Stimulated activated CD4-positive, alpha-beta T cell treated with anti-CD3 and anti-CD28 coated beads, Interleukin-4, amount 100 ng/mL, for 1 hour (primary cell): ENCODE results near the gene ANKMY1.
A peak's percentile ranks its signal among the peaks of the same experiment; 100 is the strongest.

Experiments used
- DNase-seq: peaks from one replicate; pipeline ENCODE4 v3.0.0-alpha.2; 2020

Gene ANKMY1

DNA sequence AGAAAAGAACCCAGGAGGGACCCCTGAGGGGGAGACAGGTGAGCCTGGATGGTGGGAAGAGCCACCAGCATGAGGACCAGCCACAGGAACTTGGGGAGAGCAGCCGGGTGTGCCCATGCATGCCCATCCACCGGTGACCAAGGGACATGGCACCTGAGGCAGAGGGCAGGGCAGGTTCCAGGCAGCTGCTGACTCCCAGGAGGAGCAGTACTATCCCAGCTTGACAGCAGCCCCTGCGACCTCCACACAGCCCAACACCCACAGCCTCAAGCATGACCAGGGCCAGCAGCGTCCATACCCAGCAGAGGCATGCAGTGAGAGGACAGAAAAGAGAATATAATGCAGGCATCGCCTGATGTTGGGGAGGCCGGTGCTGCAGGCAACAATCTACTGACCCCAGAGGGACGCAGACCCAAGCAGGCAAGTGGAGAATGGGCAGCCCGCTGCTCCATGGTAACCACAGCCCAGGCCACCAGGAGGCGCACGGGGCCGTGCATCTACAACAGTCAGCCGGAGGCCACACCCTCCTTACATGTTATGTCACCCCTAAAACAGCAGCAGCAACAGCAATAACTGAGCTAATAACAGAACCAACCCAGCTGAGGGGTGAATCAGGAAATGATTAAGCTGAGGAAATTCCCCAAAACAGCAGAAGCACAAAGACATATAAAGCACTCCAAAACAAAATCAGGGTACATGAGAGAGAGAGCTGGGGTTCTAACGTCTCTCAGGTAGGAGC is 44.1 kb downstream of the ANKMY1 start:
- peak; percentile 84 for DNase-seq

DNA sequence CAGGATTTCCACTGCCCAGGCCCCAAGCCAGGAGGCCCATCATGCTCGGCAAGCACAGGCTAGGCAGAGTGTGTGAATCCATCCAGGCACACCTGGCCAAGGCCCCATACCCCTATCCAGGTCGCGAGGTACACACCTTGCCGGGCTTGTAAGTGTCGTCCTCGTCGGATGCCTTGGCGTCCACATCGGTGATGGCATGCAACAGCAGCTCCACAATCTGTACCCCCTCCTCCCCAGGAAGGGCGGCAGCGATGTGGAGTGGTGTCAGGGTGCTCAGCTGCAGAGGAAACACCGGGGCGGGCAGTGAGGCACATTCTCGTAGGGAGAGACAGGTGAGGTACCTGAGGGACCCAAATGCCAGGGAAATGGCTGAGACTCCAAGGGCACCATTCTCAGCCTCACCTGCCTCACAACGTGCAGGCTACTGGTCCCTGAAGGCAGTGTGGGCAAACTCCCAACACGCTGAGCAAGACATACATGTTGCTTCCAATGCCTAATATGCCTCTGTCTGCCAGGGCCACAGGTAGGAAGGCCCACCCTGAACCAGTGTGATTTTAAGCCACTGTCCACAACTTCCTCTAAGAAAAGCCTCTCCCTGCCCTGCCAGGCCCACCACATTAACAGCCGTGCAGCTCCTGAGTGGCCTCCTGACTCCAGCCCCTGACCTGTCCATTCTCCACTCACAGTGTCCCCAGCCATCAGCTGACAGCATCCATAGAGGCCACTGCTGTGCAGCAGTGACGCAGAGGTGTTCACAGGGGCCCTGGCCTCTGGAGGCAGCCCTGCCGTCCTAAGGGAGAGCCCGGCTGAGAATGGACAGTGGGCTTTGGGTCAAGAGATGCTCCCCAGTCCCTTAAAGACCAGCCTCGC is 44.9 kb downstream of the ANKMY1 start:
- DNase-seq, result no peak

DNA sequence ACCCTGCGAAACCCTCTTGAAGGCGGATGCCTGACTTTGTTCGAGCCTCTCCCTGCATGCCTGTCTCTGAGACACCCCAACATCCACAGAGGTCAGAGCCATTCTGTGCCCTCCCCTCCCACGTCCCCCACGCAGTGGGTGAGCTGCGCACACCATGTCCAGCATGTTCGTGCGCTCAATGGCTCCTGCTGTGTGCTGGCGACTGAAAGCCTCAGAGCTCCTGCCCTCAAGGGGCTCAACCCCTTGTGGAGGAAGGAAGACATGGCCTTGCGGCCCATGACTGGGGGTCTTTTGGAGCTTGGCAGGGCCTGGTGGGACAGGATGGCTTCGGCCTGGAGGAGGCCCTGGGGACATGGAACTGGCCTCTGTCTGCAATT is 45.7 kb downstream of the ANKMY1 start:
- no peak for DNase-seq

DNA sequence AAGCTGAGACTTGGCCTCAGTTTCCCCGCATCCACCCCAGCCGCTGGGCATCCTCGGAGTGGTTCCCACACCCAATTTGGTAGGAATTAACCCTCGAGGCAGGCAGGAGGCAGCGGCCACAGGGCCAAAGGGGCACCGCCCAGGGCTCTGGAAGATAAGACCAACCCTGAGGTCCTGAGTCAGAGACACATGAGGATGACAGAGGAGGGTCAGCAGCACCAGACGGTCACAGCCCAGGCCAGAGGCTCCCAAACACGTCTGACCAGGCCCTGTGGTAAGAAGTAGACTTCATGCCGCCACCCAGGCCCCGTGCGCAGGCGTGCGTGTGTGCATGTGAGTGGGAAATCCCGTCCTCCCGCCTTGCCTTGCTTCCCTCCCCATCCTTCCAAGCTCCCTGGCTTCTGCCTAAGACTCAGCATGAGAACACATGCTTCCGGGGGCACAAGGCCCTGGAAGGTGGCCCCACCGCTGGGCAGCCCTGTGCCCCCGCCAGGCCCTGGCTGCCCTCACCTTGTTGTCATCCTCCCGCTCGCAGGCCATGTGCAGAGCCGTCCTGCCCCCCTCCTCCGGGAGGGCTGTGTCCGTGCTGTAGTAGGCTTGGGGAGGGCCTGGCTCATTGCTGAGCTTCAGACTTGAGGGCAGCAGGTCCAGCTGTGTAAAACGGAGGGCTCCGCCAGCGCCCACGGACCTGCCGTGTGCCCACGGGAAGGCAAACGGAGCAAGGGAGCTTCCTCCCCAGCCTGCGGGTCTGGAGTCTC is 46.3 kb downstream of the ANKMY1 start:
- DNase-seq, result no peak

DNA sequence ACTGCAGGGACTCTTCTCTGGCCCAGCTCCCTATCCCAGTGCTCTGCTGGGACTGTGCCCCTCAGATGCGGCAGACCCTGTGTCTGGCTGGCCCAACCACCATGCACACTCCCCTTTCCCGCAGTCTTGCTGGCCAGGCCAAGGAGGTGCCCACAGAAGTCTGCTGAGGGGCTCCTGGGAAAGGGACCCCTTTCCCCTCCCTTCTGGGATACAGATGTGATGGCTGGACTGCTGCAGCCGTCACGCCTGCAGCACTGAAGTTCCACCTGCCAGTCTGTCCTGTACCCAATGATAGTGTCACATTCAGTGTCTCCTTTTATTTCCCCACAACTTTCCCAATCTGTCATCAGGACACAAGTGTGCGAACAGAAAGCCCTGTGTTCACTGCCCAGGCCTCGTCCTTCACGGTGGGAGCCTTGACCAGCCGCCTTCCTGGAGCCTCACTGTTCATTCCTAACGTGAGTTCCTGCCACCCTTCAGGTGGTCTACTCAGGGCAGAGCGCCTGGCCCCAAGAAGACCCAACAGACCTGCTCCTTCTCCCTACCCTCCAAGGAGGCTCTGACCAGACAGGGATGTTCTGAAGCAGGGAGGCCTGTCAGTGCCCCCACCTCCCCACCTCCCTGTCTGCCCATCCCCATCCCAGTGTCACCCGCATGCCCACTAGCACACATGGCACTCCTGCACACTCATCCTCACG is 47.1 kb downstream of the ANKMY1 start:
- DNase-seq, result no peak

DNA sequence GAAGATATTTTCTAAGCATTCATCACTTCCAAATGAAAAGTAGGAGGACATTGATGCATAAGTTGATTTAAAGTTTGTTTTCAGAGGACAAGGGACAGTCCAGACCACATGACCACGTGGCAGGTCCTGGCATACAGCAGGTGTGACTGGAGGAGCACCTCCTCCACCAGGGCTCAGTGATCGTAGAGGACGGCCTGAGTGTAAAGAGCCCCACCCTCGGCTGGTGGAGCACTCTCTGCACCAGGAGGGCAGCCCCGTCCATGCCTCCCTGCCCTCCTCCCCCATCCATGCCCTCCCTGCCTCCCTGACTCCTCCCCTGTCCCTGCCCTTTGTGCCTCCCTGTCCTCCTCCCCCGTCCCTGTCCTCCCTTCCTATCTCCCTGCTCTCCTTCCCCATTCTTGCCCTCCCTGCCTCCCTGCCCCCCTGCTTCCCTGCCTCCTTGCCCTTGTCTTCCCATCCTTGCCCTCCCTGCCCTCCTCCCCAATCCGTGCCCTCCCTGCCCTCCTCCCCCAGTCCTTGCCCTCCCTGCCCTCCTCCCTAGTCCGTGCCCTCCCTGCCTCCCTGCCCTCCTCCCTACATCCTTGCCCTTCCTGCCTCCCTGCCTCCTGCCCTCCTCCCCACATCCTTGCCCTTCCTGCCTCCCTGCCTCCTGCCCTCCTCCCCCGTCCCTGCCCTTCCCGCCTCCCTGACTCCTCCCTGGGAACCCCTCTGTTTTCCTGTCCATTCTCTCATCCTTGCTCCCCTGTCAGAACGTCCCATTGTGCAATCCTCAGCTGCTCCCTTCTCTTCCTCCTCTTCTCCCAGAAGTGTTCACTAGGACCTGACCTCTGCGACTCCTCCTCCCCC is 47.9 kb downstream of the ANKMY1 start:
- DNase-seq, result no peak

DNA sequence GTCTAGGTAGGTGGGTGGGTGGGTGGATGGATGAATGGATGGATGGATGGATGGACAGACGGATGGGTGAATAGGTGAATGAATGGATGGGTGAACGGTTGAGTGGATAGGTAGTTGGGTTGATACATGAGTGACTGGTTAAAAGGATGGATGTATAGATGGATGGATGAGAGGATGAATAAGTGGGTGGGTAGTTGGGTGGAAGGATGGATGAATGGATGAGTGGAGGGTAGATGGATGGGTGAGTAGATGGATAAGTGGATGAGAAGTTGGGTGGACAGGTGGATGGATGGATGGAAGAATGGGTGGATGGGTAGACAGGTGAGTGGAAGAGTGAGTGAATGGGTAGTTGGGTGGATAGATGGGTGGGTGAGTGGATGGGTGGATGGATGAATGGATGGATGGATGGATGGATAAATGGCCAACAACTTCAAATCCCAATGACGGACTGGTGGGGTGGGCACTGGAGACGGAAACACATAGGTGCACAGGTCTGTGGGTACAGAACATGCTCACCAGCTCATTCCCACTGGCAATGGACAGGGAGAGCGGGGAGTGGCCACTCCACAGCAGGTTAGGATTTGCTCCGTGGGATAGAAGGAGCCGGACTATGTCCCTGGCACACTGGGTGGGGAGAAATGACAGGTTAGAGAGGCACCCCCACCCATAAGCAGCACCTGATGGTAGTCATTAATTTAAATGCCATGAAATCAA is 48.8 kb downstream of the ANKMY1 start:
- DNase-seq, result no peak

DNA sequence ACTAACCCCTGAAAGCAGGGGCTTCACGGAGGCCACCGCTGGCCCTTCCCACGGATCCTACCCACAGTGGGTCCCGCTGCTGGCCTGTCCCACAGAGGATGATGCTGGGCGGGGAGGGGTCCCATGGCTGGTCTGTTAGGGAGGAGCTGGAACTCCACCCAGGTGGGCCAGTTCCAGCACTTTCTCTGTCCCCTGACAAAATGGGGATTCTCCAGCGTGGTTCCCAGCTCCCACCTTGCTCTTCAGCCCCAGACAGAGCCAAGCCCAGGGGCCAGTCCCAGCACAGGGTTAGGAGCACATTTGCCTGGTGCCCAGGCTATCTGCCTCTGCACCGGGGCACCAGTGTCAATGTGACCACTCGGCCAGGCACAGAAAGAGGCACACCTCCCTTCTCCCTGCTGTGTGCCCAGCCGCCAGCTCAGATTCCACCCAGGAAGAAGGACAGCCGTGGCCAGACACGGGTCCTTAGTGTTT is 50.0 kb downstream of the ANKMY1 start:
- DNase-seq, result no peak

DNA sequence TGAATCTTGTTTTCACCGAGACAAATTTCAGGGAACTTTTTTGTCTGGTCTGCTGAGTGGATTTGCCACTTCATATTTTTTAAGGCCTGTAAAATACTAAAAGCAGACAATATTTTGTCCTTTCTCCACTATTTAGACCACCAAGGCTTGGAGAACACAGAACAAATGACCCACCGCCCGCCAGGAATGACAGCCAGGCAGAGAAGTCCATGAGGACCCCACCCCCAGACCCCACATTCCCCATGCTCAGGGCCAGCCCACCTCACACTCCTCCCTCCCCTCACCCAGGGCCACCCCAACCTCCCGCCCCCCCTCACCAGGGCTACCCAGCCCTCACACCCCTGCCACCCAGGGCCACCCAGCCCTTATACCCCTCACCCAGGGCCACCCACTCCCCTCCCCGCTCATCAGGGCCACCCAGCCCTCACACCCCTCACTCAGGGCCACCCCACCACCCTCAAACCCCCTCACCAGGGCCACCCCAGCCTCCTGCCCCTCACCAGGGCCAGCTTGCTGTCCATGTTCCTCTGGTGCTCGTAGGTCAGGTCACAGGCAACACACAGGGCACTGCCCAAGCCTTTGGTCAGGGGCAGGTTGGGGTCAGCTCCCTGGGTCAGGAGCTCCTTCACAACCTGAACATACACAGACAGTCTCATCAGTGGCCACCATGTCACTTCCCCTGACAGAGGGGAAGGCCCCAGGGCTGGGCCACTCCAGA is 50.6 kb downstream of the ANKMY1 start:
- DNase-seq, result no peak

DNA sequence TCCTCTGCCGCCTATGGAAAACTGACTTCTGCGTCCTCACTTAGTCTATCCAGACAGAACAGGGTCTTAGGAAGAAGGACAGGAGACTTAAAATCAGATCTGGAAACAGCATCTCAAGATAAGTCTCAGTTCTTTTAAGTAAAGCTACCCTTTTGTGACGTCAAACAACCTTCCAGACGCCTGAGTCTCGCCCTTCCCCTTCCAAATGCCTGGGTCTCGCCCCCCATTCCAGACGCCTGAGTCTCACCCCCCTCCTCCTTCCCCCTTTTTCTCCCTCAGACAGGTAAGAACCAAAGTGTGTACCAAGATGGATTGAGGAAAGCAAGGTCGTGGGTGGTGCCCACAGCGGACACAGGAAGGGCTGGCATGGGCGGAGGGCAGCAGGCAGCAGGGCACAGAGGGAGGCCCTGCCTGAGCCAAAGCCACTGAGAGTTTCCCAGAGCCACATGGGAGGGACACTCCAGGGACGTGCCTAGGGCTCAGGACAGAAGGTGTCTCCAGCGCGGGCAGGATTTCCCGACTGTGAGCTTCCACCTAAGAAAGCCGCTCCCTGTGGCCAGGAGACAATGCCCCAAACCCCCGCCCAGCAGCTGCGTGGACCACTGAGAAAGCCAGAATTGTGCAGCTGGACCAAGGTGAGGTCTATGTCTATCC is 51.3 kb downstream of the ANKMY1 start:
- DNase-seq, result no peak

DNA sequence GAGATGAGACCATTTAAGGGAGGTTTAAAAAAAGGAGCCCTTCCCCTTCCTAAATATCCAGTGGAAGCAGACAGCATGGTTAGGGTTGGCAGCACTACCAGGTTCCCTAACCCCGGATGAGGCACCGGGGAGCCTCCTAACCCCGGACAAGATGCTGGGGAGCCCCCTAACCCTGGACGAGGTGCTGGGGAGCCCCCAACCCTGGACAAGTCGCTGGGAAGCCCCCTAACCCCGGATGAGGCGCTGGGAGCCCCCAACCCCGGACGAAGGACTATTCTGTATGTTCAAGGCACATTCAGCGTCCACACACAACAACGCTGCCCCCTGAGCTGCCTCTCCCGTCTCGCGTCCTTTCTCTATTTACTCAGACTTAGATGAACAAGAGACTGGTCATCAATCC is 51.9 kb downstream of the ANKMY1 start:
- DNase-seq, result no peak

DNA sequence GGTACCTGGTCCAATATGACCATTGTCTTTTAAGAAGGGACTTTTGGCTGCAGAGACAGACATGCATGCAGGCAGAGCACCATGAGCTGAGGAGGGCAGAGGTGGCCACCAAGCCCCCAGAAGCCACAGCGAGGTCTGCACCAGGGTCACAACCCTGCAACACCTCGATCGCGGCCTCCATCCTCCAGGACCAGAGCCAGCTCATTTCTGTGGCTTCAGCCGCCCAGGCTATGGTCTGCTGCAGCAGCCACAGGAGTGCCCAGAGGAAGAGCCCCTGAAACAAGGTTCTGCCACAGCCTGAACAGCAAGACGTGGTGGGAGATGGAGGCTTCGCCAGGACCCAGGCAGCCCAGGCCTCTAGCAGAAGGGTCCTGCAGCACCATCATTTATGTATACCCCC is 53.9 kb downstream of the ANKMY1 start:
- DNase-seq, result no peak

DNA sequence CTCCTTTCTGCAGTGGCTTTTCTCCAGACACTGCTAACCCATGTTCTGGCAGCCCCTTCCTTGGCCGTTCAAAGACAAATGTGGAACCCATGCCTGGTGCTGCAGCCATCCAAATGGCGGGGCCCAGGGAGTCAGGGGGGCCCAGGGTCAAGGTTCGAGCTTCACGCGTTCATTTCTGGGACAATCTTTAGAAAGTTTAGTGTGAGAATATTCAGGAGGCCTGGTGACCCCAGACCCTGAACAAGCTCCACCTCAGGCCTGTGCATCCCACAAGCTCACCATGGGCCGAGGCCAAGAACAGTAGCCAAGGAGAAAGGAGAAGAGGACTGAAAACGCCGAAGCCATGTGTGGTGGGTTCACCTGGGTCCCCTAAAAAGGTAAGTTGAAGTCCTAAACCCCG is 54.4 kb downstream of the ANKMY1 start:
- no peak for DNase-seq

DNA sequence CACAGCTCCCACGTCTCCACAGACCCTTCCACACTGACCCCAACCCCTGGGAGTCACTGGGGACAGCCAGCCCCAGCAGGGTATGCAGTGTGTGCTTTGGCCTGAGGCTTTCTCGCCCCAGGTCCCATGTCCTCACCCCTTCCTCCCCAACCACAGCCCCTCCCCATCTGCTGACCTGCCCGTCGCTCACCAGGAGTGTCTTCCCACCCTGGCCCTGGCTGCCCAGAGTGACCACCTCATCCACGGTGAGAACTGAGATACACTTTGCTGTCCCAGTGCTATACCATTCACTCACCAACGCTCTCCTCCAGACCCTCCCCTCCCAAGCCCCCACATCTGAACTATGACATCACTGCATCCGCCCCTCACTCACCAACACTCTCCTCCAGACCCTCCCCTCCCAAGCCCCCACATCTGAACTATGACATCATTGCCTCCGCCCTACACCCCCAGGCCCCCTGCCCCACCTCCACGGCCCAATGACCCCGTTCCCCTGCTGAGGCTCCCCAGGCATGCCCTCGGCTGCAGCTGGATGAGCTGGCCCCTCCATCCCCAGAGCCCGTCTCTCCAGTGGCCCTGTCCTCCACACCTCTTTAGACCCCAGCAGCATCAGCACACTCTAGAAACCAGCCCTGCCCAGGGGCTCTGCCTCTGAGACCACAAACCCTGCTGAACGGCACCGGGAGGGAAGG is 55.2 kb downstream of the ANKMY1 start:
- DNase-seq, result no peak

DNA sequence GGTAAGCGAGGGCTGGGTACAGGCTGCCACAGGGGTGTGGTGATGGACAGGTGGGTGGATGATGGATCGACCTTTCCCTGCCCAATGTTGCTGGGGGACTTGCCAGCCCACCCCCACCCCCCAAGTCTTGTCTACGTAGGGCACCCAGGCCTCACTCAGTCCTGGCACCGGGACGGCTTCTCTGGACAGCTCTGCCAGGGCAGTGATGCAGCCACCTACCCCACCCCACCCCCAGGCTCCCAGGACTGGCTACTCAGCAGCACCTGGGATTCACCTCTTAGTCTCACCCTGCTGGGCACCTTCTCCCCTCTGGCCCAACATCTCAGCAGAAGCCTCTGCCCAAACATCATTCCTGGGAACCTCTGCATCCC is 55.7 kb downstream of the ANKMY1 start:
- DNase-seq, result no peak

DNA sequence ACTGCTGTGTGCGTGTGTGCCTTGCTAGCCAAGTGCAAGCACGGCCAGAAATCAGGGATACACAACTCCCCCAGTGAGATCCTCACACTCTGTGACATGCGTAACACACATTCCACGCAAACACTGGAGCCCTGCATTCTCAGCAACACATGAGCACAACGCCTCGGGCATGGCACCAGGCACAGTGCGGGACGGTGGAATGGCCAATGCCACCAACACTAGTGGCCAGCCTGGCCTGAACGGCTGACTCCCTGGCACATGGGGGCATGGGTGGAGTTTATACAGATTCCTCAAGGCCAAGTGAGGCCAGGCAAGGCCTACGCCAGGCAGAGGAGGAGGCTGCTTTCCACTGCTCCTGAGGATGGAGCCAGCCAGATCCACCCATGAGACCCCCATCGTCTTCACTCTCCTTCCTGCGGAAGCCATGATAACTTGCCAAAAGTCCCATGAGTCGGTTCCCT is 56.2 kb downstream of the ANKMY1 start:
- no peak for DNase-seq

DNA sequence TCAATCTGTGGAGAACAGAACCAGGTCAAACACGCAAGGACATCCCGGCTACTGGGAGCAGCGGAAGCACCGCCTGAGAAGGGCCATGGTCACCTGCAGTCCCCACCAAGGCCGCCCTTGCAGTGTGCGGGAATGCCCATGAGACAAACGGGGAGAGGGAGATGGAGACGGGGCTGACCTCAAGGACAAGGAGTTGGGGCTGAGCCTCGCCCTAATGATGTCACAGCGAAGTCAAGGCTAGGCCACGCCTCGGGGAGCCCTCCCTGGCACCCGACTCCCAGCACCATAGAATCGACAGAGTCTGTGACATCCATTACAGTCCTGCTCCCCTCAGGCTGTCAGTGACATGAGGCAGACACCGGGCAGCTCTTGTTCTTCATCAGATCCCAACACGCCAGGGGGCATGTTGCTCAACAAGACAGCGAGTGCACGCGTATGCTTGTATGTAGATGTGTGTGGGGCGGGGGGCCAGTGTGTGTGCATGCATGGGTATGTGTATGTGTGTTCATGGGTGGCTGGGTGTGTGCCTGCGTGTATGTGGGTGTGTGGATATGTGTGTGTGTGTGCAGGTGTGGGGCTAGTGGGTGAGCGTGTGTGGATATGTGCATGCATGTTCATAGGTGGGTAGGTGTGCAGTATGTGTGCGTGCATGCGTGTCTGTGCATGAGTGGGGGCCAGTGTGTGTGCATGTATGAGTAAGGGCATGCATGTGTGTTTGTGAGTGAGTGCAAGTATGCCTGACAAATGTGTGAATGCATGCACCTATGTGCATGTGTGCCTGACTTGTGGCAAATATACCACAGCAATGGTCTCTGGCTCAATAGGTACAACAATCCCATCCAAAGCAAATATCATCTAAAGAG is 57.0 kb downstream of the ANKMY1 start:
- DNase-seq, result no peak
